KG1 (cell line): ENCODE measurements around the gene MYO3B.
"Not testable (repeated sequence)": the region's sequence is repeated elsewhere in the genome, so short reads cannot be mapped to it uniquely, and the experiment has no call there.

Source experiments
- DNase-seq: peaks from one replicate; lab custom pipeline; 2025; lab: John Stamatoyannopoulos, UW

The MYO3B gene

GRCh38 chr2:170208967-170209366 is 31.0 kb downstream of the MYO3B start:
- DNase-seq, result no peak

DNA sequence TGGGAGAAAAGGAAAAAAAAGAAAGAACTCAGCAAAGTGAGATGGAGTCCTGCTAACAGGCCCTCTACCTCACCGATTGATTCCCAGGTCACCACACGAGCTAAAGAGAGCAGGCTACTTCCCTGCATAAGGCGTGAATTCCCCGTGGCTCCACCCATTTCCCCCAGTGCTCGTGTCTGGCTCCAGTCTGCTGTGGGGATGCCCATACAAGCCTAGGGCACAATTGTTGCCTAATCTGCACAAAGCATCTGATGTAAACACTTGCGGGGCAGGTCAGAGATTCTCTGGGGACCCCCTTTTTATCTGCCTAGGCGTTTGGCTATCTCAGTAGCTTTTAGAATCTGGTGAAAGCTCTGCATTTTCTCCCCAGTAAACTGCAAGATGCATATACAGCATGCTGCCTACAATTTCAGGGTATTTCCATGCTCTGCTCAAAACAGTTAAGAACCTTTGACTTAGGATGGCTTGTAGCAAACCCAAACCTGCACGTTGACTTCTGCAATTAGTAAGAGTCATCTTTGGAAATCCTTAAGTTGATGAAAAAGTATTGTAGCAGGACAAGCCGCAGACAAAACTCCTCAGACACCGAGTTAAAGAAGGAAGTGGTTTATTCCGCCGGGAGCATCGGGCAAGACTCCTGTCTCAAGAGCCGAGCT is 34.8 kb downstream of the MYO3B start:
- no peak for DNase-seq

- not testable (repeated sequence) for DNase-seq
Measured at GRCh38 chr2:170213281-170213625, 35.3 kb downstream of the MYO3B start.

GRCh38 chr2:170213651-170214050 is 35.7 kb downstream of the MYO3B start:
- DNase-seq, result no peak

DNA sequence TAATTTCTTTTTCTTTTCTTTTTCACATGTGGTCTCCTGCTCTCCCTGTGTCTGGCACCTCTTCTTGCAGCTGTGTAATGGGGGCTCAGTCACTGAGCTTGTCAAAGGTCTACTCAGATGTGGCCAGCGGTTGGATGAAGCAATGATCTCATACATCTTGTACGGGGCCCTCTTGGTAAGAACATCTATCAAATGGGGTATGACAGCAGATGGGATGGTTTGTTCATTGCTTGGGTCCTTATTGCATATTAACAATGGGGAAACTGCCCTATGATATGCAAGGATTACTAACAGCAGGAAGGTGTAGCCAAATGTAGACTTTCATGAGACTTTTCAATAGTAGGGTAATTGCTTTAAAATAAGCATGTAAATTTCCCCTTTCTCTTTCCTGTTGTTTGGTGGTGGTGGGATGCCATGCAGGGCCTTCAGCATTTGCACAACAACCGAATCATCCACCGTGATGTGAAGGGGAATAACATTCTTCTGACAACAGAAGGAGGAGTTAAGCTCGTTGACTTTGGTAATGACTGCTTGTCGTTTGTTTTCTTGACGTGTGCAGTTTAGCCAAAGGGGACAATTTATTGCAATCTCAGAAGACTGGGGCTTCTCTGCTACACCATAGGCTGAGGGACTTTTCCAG is 36.5 kb downstream of the MYO3B start:
- no peak for DNase-seq

GRCh38 chr2:170215021-170215420 is 37.1 kb downstream of the MYO3B start:
- DNase-seq, result no peak

DNA sequence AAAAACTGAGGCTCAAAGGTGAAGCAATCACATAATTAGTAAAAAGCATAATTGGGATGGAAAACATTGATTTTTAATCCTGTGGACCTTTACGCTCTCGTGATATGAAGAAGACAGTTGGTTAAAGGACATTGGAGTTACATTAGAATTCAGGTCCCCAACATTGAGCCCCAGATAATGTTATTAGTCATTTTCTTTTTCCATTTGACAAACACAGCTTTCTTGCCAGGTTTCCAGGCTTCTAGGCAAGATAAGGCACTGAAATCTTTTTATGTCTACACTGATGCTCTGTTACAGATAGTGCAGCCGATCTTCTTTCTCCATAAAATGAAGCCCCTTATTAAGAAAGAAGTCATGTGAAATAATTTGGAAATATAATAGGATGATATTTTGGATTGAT is 38.5 kb downstream of the MYO3B start:
- DNase-seq, result no peak

DNA sequence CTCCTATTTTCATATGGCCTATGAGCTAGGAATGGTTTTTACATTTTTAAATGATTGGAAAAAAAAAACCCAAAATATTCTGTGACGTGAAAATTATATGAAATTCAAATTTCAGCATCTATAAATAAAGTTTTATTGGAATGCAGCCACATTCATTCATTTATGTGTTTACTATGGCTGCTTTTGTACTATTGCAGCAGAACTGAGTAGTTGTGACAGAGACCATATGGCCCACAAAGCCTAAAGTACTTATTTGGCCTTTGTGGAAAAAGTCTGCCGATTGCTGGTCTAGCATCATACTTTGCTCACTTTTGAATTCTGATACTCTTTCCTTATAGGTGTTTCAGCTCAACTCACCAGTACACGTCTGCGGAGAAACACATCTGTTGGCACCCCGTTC is 39.0 kb downstream of the MYO3B start:
- DNase-seq, result no peak

DNA sequence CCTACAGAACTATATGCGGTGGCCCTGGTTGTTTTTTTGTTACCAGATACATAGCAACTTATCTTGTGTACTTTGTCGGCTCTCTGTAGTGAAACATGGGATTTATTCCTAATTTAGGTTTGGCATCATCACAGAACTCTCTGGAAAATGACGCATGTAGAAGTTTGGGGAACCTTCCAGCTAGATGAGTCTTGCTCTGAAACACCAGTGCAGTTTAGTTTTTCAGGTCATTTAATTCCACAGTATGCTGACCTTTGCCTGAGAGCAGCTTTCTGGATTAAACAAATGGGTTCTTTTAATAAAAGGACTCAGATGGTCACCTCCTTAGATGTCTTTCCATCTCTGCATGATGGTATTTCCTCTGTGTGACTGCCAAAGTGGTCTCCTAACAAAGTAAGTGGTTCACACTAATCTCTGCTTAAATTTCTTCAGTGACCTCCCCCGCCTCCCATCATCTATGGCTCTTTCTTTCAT is 39.9 kb downstream of the MYO3B start:
- no peak for DNase-seq

GRCh38 chr2:170218456-170218855 is 40.5 kb downstream of the MYO3B start:
- no peak for DNase-seq

DNA sequence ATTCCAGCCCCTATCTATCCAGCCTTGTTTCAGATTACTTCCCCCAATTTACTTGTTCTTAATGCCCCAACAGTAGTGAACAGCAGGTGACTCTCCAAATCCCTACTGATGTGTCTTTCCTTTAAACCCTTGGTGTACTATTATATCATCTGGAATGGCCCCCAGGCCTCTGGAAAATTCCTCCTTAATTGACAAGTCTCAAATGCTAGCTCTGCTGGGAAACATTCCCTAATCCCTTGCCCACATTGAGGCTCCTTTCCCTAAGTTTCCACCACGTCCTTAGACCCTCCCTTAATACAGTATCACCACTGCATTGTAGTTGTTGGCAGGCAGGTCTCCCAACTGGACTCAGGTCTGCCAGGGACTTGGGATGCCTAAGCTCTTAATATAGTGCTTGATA is 41.0 kb downstream of the MYO3B start:
- no peak for DNase-seq

GRCh38 chr2:170221317-170222288 is 43.7 kb downstream of the MYO3B start:
- no peak for DNase-seq

GRCh38 chr2:170222298-170222697 is 44.4 kb downstream of the MYO3B start:
- no peak for DNase-seq

- no peak for DNase-seq
Measured at GRCh38 chr2:170222842-170223241, 44.9 kb downstream of the MYO3B start.

DNA sequence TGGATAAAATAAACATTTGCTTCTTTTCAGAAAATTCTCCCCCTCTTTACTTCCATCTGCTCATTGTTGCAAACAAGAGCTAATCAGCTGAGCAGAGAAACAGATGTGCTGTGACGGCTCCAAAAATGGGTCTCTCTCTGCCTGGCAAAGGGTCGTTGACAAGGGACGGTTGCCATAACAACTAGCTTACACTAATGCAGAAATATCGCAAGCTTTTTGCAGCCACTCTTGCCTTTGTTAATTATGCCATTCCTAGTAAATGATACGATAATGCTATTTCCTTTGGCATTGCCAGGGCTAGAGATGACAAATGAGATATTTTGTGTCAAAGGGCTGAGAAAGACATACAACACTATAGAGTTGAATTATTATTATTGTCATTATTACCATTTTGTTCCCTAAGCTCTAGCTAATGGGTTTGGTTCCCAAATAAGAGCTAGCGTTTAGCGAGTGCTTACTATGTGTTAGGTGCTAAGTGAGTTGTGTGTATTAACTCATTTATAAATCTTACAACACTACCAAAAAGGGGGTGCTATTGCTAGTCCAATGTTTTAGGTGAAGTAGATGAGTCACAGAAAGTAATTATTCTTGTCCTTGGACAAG is 46.8 kb downstream of the MYO3B start:
- DNase-seq, result no peak

DNA sequence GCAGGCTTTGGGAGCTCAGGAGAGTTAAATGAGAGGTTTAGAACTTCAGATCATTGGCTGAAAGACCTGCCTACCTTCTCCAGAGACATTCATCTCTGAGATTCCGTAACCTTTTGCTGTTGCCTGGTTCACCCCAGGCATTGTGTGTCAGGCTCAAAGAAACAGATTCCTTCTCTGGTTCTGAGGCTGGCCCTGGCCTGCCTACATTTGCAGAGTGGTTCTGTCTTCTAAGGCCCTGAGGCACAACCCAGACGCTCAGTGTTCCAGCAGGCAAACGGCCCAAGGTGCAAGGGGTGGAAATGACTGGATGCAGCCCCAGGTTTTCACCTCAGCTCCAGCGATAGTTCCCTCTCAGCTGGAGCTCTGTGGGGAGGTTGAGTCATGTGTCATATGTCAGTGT is 48.3 kb downstream of the MYO3B start:
- no peak for DNase-seq

- no peak for DNase-seq
Measured at GRCh38 chr2:170227507-170227947, 49.6 kb downstream of the MYO3B start.

DNA sequence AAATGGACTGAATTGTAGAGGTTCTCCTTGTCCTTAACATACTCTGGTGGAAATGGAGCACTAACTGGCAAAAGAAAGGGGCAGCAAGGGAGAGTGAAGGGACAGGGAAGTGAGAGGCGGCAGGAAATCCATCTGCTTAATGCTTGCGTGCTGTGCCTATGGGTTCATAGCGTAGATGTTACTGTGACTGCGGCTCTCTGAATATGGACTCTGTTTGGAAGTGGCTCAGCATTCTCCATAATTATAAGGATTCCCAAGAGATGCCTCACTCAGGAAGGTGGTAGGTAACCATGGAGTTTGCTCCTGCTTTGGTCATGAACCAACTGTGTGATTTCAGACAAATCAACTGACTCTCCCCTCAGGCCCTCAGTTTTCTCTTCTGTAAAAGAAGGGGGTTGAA is 50.0 kb downstream of the MYO3B start:
- no peak for DNase-seq

DNA sequence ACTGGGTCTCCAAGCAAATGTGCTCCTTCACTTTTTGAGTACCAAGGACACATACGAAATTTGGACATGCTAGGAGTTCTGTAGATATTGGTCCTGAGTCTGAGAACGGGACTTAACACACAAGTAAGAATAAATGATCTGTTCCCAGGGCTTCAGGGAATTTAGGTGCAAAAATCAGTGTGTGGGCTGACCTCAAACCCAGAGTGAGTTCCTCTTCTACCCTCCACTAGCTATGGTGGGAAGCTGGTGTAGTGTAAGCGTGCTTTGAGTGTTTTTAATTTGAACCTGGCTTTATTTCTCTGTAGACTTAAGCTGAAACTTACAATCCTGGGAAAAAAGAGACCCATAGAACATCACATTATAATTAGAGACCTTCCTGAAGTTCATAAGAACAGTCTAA is 50.5 kb downstream of the MYO3B start:
- DNase-seq, result no peak

DNA sequence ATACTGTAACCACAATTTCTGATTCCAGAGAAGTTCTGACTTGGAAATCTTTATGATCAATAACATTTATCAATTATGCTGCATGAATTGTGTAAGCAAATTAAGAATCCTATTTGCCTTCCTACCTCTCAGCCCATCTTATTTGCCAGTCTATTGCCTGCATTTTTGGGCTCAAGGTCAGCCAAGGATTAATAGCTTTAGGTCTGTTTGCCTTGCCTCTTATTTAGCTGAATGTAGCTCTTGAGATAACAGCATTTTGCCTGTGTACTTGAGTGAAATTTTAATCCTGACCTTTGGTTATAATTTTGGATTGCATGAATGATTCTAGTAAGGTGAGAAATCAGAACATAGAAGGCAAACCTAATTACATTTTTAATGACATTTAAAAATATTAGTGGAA is 51.2 kb downstream of the MYO3B start:
- no peak for DNase-seq

- no peak for DNase-seq
Measured at GRCh38 chr2:170229744-170230143, 51.8 kb downstream of the MYO3B start.
